GM21528 (cell line): ENCODE data around the gene ZNF675.
"Not testable (repeated sequence)": the region's sequence is repeated elsewhere in the genome, so short reads cannot be mapped to it uniquely, and the experiment has no call there.

ENCODE experiments used
- ATAC-seq: cut with Tn5 transposase; IDR thresholded peaks from one replicate; pipeline ENCODE4 v1.9.1; 2021; ENCODE audit warnings: mild to moderate bottlenecking, moderate library complexity; ENCODE audit not compliant: unreplicated experiment, low FRiP score

The ZNF675 gene

GRCh38 chr19:23686621-23687423 lies at the start of gene ZNF675:
TSS of gene ZNF675 (minus strand) at chr19:23687212. CDS start at chr19:23687033, 179 bp downstream.
- ATAC-seq, result peak; percentile 93

GRCh38 chr19:23730729-23731465 lies 43.9 kb upstream of the ZNF675 start:
- ATAC-seq, result not testable (repeated sequence)

- not testable (repeated sequence) for ATAC-seq
Measured at GRCh38 chr19:23724161-23724560, 37.1 kb upstream of the ZNF675 start.

- ATAC-seq, result no peak
Measured at GRCh38 chr19:23718802-23719201, 31.8 kb upstream of the ZNF675 start.

- ATAC-seq, result no peak
Measured at GRCh38 chr19:23716792-23717191, 29.8 kb upstream of the ZNF675 start.

GRCh38 chr19:23709347-23709746 lies 22.3 kb upstream of the ZNF675 start:
- no peak for ATAC-seq

GRCh38 chr19:23706657-23707056 lies 19.6 kb upstream of the ZNF675 start:
- no peak for ATAC-seq

- ATAC-seq, result no peak
Measured at GRCh38 chr19:23699521-23699860, 12.5 kb upstream of the ZNF675 start.

- no peak for ATAC-seq
Measured at GRCh38 chr19:23698711-23699520, 11.9 kb upstream of the ZNF675 start.

- ATAC-seq, result not testable (repeated sequence)
Measured at GRCh38 chr19:23692937-23693336, 5.9 kb upstream of the ZNF675 start.

GRCh38 chr19:23673132-23673531 lies 13.9 kb downstream of the ZNF675 start:
- ATAC-seq, result no peak

GRCh38 chr19:23668606-23669005 lies 18.4 kb downstream of the ZNF675 start:
- ATAC-seq, result not testable (repeated sequence)

- no peak for ATAC-seq
Measured at GRCh38 chr19:23665651-23666410, 21.2 kb downstream of the ZNF675 start.

- ATAC-seq, result not testable (repeated sequence)
Measured at GRCh38 chr19:23649817-23650216, 37.2 kb downstream of the ZNF675 start.
